GM23248 (cell line): Measurements from ENCODE around the gene PRR27. TPM values are rescaled to one million over a fixed set of nuclear protein-coding genes. Genes with fewer than 3 reads are reported as not detected.
"Not testable (repeated sequence)": the region's sequence is repeated elsewhere in the genome, so short reads cannot be mapped to it uniquely, and the experiment has no call there.

Source experiments
- DNase-seq: peaks from one replicate; pipeline ENCODE4 v3.0.0-alpha.2; 2015
- H2AFZ ChIP-seq: fragments of 200-600 bp; sonication (generic); 2 replicates; pipeline ENCODE4 v1.6.1; 2016; ENCODE audit warnings: antibody characterized with exemption
- H3F3A ChIP-seq: fragments of 200-600 bp; sonication (generic); 2 replicates; pipeline ENCODE4 v1.6.1; 2016; ENCODE audit warnings: mild to moderate bottlenecking, antibody characterized with exemption, mixed run types; ENCODE audit not compliant: insufficient read depth
- H3K27ac ChIP-seq: fragments of 200-600 bp; sonication (generic); 2 replicates; pipeline ENCODE4 v1.5.1; 2016; ENCODE audit warnings: mild to moderate bottlenecking
- H3K27me3 ChIP-seq: fragments of 200-600 bp; sonication (generic); replicated peaks from 2 replicates; pipeline ENCODE4 v1.6.1; 2016; ENCODE audit warnings: mild to moderate bottlenecking; ENCODE audit not compliant: insufficient read depth
- H3K36me3 ChIP-seq: fragments of 200-600 bp; sonication (generic); 2 replicates; pipeline ENCODE4 v1.6.1; 2016; ENCODE audit warnings: low read depth, mild to moderate bottlenecking
- H3K4me1 ChIP-seq: fragments of 200-600 bp; sonication (generic); 2 replicates; pipeline ENCODE4 v1.6.1; 2016; ENCODE audit warnings: mild to moderate bottlenecking; ENCODE audit not compliant: insufficient read depth
- H3K4me2 ChIP-seq: fragments of 200-600 bp; sonication (generic); one replicate; pipeline ENCODE4 v1.6.1; 2016; ENCODE audit warnings: mild to moderate bottlenecking; ENCODE audit not compliant: unreplicated experiment
- H3K4me3 ChIP-seq: fragments of 200-600 bp; sonication (generic); 2 replicates; pipeline ENCODE4 v1.5.1; 2016; ENCODE audit warnings: mild to moderate bottlenecking
- H3K79me2 ChIP-seq: fragments of 200-600 bp; sonication (generic); 2 replicates; pipeline ENCODE4 v1.6.1; 2016; ENCODE audit warnings: mild to moderate bottlenecking; ENCODE audit not compliant: insufficient read depth
- H3K9ac ChIP-seq: fragments of 200-600 bp; sonication (generic); 2 replicates; pipeline ENCODE4 v1.6.1; 2016; ENCODE audit warnings: mild to moderate bottlenecking
- H3K9me2 ChIP-seq: fragments of 200-600 bp; sonication (generic); 2 replicates; pipeline ENCODE4 v1.6.1; 2016; ENCODE audit warnings: mixed run types, mild to moderate bottlenecking, moderate library complexity; ENCODE audit not compliant: insufficient read depth
- H3K9me3 ChIP-seq: fragments of 200-600 bp; sonication (generic); one replicate; pipeline ENCODE4 v1.6.1; 2017; ENCODE audit warnings: low read depth
- H4K20me1 ChIP-seq: fragments of 200-600 bp; sonication (generic); 2 replicates; pipeline ENCODE4 v1.6.0; 2016; ENCODE audit not compliant: insufficient read depth
- EZH2 ChIP-seq: fragments of 200-600 bp; sonication (generic); IDR thresholded peaks from 2 replicates; pipeline ENCODE4 v1.6.1; 2018; ENCODE audit warnings: antibody characterized with exemption, mild to moderate bottlenecking; ENCODE audit not compliant: insufficient read depth, poor library complexity, severe bottlenecking
- EZH2phosphoT487 ChIP-seq: fragments of 200-600 bp; sonication (generic); IDR thresholded peaks from 2 replicates; pipeline ENCODE4 v1.6.1; 2018; ENCODE audit warnings: antibody characterized with exemption, moderate library complexity, mild to moderate bottlenecking, low read depth; ENCODE audit not compliant: insufficient read depth
- WGBS, 2 experiments: methylation state at CpG; one replicate each; pipeline ENCODE4 v1.1.6; 2015 to 2017; ENCODE audit warnings: low lambda C conversion rate in 2 of 2, low coverage in 1 of 2; ENCODE audit errors: missing lambda C conversion rate in 2 of 2; 5-methylcytosine and 5-hydroxymethylcytosine counted together
- in situ Hi-C: fragments of 300-500 bp; cut with MboI; formaldehyde crosslinking; loops from 2 replicates; pipeline ENCODE4 v1.15.0; 2020
- polyA plus RNA-seq: library from polyadenylated mRNA; unstranded; fragments of >200 nt; fragmentation: Nextera tagmentation; extraction: Ambion mirVana; gene quantifications from 2 replicates; pipeline ENCODE4 v1.2.1, GENCODE V29; 2016
- total RNA-seq: library from RNA; depleted of rRNA; stranded (reverse); fragments of >200 nt; shearing (Covaris generic); gene quantifications from 2 replicates; pipeline ENCODE4 v1.2.3, GENCODE V29; 2014; rRNA removed

PRR27 gene
- total and polyA plus RNA-seq, 2 experiments from 2014 or later: not detected

DNA sequence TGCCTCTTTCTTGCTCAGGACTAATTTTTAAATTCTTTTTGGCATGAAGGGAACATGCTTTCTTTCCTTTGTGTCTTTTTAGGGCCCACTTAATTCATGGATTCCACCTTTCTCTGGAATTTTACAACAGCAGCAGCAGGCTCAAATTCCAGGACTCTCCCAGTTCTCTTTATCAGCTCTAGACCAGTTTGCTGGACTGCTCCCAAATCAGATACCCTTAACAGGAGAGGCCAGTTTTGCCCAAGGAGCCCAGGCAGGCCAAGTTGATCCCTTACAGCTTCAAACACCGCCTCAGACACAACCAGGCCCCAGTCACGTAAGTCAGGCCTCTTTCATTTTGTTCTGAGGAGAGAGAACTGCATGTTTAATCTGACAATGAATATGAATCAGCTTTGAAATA is 43.8 kb downstream of the PRR27 start:
- Histone ChIP-seq H3K4me1 (no peaks in the 10 kb centered on the region), H3F3A (no peaks in the 10 kb centered on the region), H3K79me2 (no peaks in the 10 kb centered on the region), H3K27me3 (no peaks in the 10 kb centered on the region), H3K4me3 (no peak overlapping the region), H3K27ac (no peak overlapping the region), H3K36me3 (no peaks in the 10 kb centered on the region), H3K9ac (no peak overlapping the region), H4K20me1 (no peaks in the 10 kb centered on the region), H3K9me3 (no peaks in the 10 kb centered on the region), H3K9me2 (no peaks in the 10 kb centered on the region), H3K4me2 (no peak overlapping the region), H2AFZ (no peak overlapping the region)
- DNase-seq: no peak
- TF ChIP-seq EZH2phosphoT487: no peak
- no peak for TF ChIP-seq EZH2
- 13 to 15% methylated on average over 2 of the region's 2 CpGs for WGBS, 2 experiments
- in situ Hi-C loops: loop anchor here (25.0 kb wide), 1 partner anchor 511 kb away; no protein-coding TSS in a partner anchor

DNA sequence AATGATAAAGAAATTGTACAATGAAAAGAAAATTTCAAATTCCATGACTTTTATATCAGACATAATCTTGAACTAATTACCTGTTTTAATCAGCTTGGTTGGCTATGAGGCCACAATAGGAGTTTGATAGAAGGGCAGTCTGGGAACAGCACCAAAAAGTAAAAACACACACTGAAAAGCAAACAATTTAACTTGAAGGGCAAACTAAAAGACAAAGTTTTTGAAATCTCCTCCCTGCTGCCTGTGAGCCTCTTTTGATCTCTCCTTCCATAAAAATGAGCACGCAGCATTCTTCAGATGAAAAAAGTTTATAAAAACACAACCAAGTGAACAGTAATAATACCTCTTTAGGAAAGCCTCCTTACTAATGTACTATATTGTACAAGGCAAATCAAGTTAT is 49.6 kb downstream of the PRR27 start:
- TF ChIP-seq EZH2phosphoT487 (no peak), EZH2 (no peak)
- in situ Hi-C loops: no loop called here
- no peak overlapping the region for H3K9ac ChIP-seq
- H2AFZ ChIP-seq: no peak overlapping the region
- H3K79me2 ChIP-seq: no peaks in the 10 kb centered on the region
- H3F3A ChIP-seq: no peaks in the 10 kb centered on the region
- WGBS, 2 experiments: 17 to 29% methylated on average over 1 of the region's 1 CpG
- no peaks in the 10 kb centered on the region for H3K9me2 ChIP-seq
- no peaks in the 10 kb centered on the region for H3K36me3 ChIP-seq
- H3K4me1 ChIP-seq: no peaks in the 10 kb centered on the region
- no peak overlapping the region for H3K4me3 ChIP-seq
- no peaks in the 10 kb centered on the region for H3K27me3 ChIP-seq
- H3K9me3 ChIP-seq: no peaks in the 10 kb centered on the region
- no peaks in the 10 kb centered on the region for H4K20me1 ChIP-seq
- H3K4me2 ChIP-seq: no peak overlapping the region
- DNase-seq: no peak
- H3K27ac ChIP-seq: no peak overlapping the region

DNA sequence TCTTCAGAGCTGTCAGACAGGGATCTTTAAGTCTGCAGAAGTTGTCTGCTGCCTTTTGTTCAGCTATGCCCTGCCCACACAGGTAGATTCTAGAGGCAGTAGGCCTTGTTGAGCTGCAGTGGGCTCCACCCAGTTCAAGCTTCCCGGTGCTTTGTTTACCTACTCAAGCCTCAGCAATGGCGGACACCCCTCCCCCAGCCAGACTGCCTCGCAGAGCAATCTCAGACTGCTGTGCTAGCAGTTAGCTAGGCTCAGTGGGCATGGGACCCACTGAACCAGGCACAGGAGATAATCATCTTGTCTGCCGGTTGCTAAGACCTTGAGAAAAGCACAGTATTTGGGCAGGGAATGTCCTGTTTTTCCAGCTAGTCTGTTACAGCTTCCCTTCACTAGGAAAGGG is 58.7 kb downstream of the PRR27 start:
- H3F3A ChIP-seq, DNase-seq, H3K9me2 ChIP-seq, H3K9ac ChIP-seq, H3K4me2 ChIP-seq, H3K27me3 ChIP-seq, H3K4me1 ChIP-seq, H3K9me3 ChIP-seq, H3K79me2 ChIP-seq, in situ Hi-C loops, H2AFZ ChIP-seq, H3K27ac ChIP-seq, H3K4me3 ChIP-seq, H3K36me3 ChIP-seq, H4K20me1 ChIP-seq: not testable (repeated sequence)
- 47 to 51% methylated on average over 4 of the region's 4 CpGs for WGBS, 2 experiments

Other genes with a start within 250 kb of the PRR27 start
- gene CSN1S1, start 223.2 kb upstream of the PRR27 start, total RNA-seq: not detected in 2 replicates
- gene CSN1S1, start 223.2 kb upstream of the PRR27 start, polyA plus RNA-seq: not detected in 2 replicates
- gene CSN2, start 188.5 kb upstream of the PRR27 start, total RNA-seq: not detected in 2 replicates
- not detected in 2 replicates for gene CSN2, start 188.5 kb upstream of the PRR27 start, polyA plus RNA-seq
- not detected in 2 replicates for gene STATH, start 158.3 kb upstream of the PRR27 start, total RNA-seq
- not detected in 2 replicates for gene STATH, start 158.3 kb upstream of the PRR27 start, polyA plus RNA-seq
- gene HTN3, start 125.8 kb upstream of the PRR27 start, total RNA-seq: not detected in 2 replicates
- gene HTN3, start 125.8 kb upstream of the PRR27 start, polyA plus RNA-seq: not detected in 2 replicates
- not detected in 2 replicates for gene HTN1, start 103.8 kb upstream of the PRR27 start, total RNA-seq
- gene HTN1, start 103.8 kb upstream of the PRR27 start, polyA plus RNA-seq: not detected in 2 replicates
- not detected in 2 replicates for gene ODAM, start 41.5 kb downstream of the PRR27 start, total RNA-seq
- gene ODAM, start 41.5 kb downstream of the PRR27 start, polyA plus RNA-seq: not detected in 2 replicates
- not detected in 2 replicates for gene FDCSP, start 71.9 kb downstream of the PRR27 start, total RNA-seq
- gene FDCSP, start 71.9 kb downstream of the PRR27 start, polyA plus RNA-seq: not detected in 2 replicates
- not detected in 2 replicates for gene CSN3, start 88.4 kb downstream of the PRR27 start, total RNA-seq
- gene CSN3, start 88.4 kb downstream of the PRR27 start, polyA plus RNA-seq: not detected in 2 replicates
- gene CABS1, start 180.7 kb downstream of the PRR27 start, total RNA-seq: not detected in 2 replicates
- gene CABS1, start 180.7 kb downstream of the PRR27 start, polyA plus RNA-seq: not detected in 2 replicates
- gene SMR3A, start 206.5 kb downstream of the PRR27 start, total RNA-seq: not detected in 2 replicates
- gene SMR3A, start 206.5 kb downstream of the PRR27 start, polyA plus RNA-seq: not detected in 2 replicates
- gene SMR3B, start 228.9 kb downstream of the PRR27 start, total RNA-seq: not detected in 2 replicates
- not detected in 2 replicates for gene SMR3B, start 228.9 kb downstream of the PRR27 start, polyA plus RNA-seq
- gene OPRPN, start 243.7 kb downstream of the PRR27 start, total RNA-seq: not detected in 2 replicates
- not detected in 2 replicates for gene OPRPN, start 243.7 kb downstream of the PRR27 start, polyA plus RNA-seq